ENCODE data around the gene ALB. TPM values are rescaled to one million over a fixed set of nuclear protein-coding genes. Genes with fewer than 3 reads are reported as not detected.
A peak's percentile ranks its signal among the peaks of the same experiment; 100 is the strongest.

The ALB gene
- total and polyA plus RNA-seq, 2 experiments from 2014 or later: not detected

DNA sequence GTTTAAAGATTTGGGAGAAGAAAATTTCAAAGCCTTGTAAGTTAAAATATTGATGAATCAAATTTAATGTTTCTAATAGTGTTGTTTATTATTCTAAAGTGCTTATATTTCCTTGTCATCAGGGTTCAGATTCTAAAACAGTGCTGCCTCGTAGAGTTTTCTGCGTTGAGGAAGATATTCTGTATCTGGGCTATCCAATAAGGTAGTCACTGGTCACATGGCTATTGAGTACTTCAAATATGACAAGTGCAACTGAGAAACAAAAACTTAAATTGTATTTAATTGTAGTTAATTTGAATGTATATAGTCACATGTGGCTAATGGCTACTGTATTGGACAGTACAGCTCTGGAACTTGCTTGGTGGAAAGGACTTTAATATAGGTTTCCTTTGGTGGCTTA lies 1.1 kb downstream of the ALB start:
- H3K36me3 ChIP-seq (ENCODE audit: low read depth): no peaks in the 10 kb centered on the region
- H3K79me2 ChIP-seq (ENCODE audit: insufficient read depth): no peaks in the 10 kb centered on the region
- H3F3A ChIP-seq (ENCODE audit: insufficient read depth): no peaks in the 10 kb centered on the region
- WGBS, 2 experiments (ENCODE audit: low coverage in 1 of 2, low lambda C conversion rate in 2 of 2, missing lambda C conversion rate in 2 of 2): 91 to 98% methylated on average over 2 of the region's 2 CpGs
- no peak for DNase-seq
- no peak overlapping the region for H3K9ac ChIP-seq
- no peaks in the 10 kb centered on the region for H3K9me3 ChIP-seq (ENCODE audit: low read depth)
- H3K4me3 ChIP-seq: no peak overlapping the region
- in situ Hi-C loops (cut with MboI): no loop called here
- H2AFZ ChIP-seq: no peak overlapping the region
- TF ChIP-seq EZH2 (IDR thresholded peaks at IDR 0.05; ENCODE audit: insufficient read depth, poor library complexity, severe bottlenecking): no peak
- no peak for TF ChIP-seq EZH2phosphoT487 (IDR thresholded peaks at IDR 0.05; ENCODE audit: insufficient read depth, low read depth)
- H3K4me2 ChIP-seq (ENCODE audit: unreplicated experiment): no peak overlapping the region
- no peaks in the 10 kb centered on the region for H3K4me1 ChIP-seq (ENCODE audit: insufficient read depth)
- H3K9me2 ChIP-seq (ENCODE audit: insufficient read depth): no peaks in the 10 kb centered on the region
- H3K27ac ChIP-seq: no peak overlapping the region
- 0 out of 2 replicates have a peak, but pooled peaks cover 4% of the 10 kb centered on the region for H3K27me3 ChIP-seq (replicated peaks; ENCODE audit: insufficient read depth)
- no peaks in the 10 kb centered on the region for H4K20me1 ChIP-seq (ENCODE audit: insufficient read depth)

- Histone ChIP-seq H3K9me3 (ENCODE audit: low read depth) (no peaks in the 10 kb centered on the region), H3F3A (ENCODE audit: insufficient read depth) (no peaks in the 10 kb centered on the region), H3K27me3 (replicated peaks; ENCODE audit: insufficient read depth) (0 out of 2 replicates have a peak, but pooled peaks cover 4% of the 10 kb centered on the region), H3K9ac (no peak overlapping the region), H4K20me1 (ENCODE audit: insufficient read depth) (no peaks in the 10 kb centered on the region), H2AFZ (no peak overlapping the region), H3K9me2 (ENCODE audit: insufficient read depth) (no peaks in the 10 kb centered on the region), H3K4me2 (ENCODE audit: unreplicated experiment) (no peak overlapping the region), H3K4me1 (ENCODE audit: insufficient read depth) (no peaks in the 10 kb centered on the region), H3K4me3 (no peak overlapping the region), H3K79me2 (ENCODE audit: insufficient read depth) (no peaks in the 10 kb centered on the region), H3K36me3 (ENCODE audit: low read depth) (no peaks in the 10 kb centered on the region), H3K27ac (no peak overlapping the region)
- in situ Hi-C loops (cut with MboI): no loop called here
- peak; percentile 3 for DNase-seq
- TF ChIP-seq EZH2phosphoT487 (IDR thresholded peaks at IDR 0.05; ENCODE audit: insufficient read depth, low read depth) (no peak), EZH2 (IDR thresholded peaks at IDR 0.05; ENCODE audit: insufficient read depth, poor library complexity, severe bottlenecking) (no peak)
- 88 to 100% methylated on average over 1 of the region's 1 CpG for WGBS, 2 experiments (ENCODE audit: low coverage in 1 of 2, low lambda C conversion rate in 2 of 2, missing lambda C conversion rate in 2 of 2)
These were observed 2.4 kb downstream of the ALB start for GRCh38 chr4:73406548-73406875.

- in situ Hi-C loops (cut with MboI): no loop called here
- TF ChIP-seq EZH2 (IDR thresholded peaks at IDR 0.05; ENCODE audit: insufficient read depth, poor library complexity, severe bottlenecking) (no peak), EZH2phosphoT487 (IDR thresholded peaks at IDR 0.05; ENCODE audit: insufficient read depth, low read depth) (no peak)
These were observed 3.2 kb downstream of the ALB start for GRCh38 chr4:73407227-73407673.

GRCh38 chr4:73408181-73408867 lies 4.2 kb downstream of the ALB start:
- Histone ChIP-seq H4K20me1 (ENCODE audit: insufficient read depth) (no peaks in the 10 kb centered on the region), H3K4me3 (no peak overlapping the region), H3K9me3 (ENCODE audit: low read depth) (no peaks in the 10 kb centered on the region), H3K79me2 (ENCODE audit: insufficient read depth) (no peaks in the 10 kb centered on the region), H3K4me2 (ENCODE audit: unreplicated experiment) (no peak overlapping the region), H3K36me3 (ENCODE audit: low read depth) (no peaks in the 10 kb centered on the region), H3K27ac (no peak overlapping the region), H2AFZ (no peak overlapping the region), H3K4me1 (ENCODE audit: insufficient read depth) (no peaks in the 10 kb centered on the region), H3K27me3 (replicated peaks; ENCODE audit: insufficient read depth) (0 out of 2 replicates have a peak, but pooled peaks cover 4% of the 10 kb centered on the region), H3K9ac (no peak overlapping the region), H3K9me2 (ENCODE audit: insufficient read depth) (no peaks in the 10 kb centered on the region), H3F3A (ENCODE audit: insufficient read depth) (no peaks in the 10 kb centered on the region)
- in situ Hi-C loops (cut with MboI): no loop called here
- 50 to 53% methylated on average over 4 of the region's 4 CpGs for WGBS, 2 experiments (ENCODE audit: low coverage in 1 of 2, low lambda C conversion rate in 2 of 2, missing lambda C conversion rate in 2 of 2)
- DNase-seq: no peak
- TF ChIP-seq EZH2 (IDR thresholded peaks at IDR 0.05; ENCODE audit: insufficient read depth, poor library complexity, severe bottlenecking) (no peak), EZH2phosphoT487 (IDR thresholded peaks at IDR 0.05; ENCODE audit: insufficient read depth, low read depth) (no peak)

More at GRCh38 chr4:73407227-73407673, 3.2 kb downstream of the ALB start:
- no peak overlapping the region for H3K4me3 ChIP-seq
- H2AFZ ChIP-seq: no peak overlapping the region
- no peaks in the 10 kb centered on the region for H3F3A ChIP-seq (ENCODE audit: insufficient read depth)
- H4K20me1 ChIP-seq (ENCODE audit: insufficient read depth): no peaks in the 10 kb centered on the region
- no peaks in the 10 kb centered on the region for H3K9me3 ChIP-seq (ENCODE audit: low read depth)
- no peak for DNase-seq
- H3K79me2 ChIP-seq (ENCODE audit: insufficient read depth): no peaks in the 10 kb centered on the region
- H3K27ac ChIP-seq: no peak overlapping the region
- no peaks in the 10 kb centered on the region for H3K4me1 ChIP-seq (ENCODE audit: insufficient read depth)
- H3K36me3 ChIP-seq (ENCODE audit: low read depth): no peaks in the 10 kb centered on the region
- H3K27me3 ChIP-seq (replicated peaks; ENCODE audit: insufficient read depth): 0 out of 2 replicates have a peak, but pooled peaks cover 4% of the 10 kb centered on the region
- 54 to 77% methylated on average over 2 of the region's 2 CpGs for WGBS, 2 experiments (ENCODE audit: low coverage in 1 of 2, low lambda C conversion rate in 2 of 2, missing lambda C conversion rate in 2 of 2)
- no peak overlapping the region for H3K4me2 ChIP-seq (ENCODE audit: unreplicated experiment)
- H3K9me2 ChIP-seq (ENCODE audit: insufficient read depth): no peaks in the 10 kb centered on the region
- no peak overlapping the region for H3K9ac ChIP-seq
